ENCODE measurements around the gene PSORS1C1. TPM values are rescaled to one million over a fixed set of nuclear protein-coding genes. Genes with fewer than 3 reads are reported as not detected.

Gene PSORS1C1
- total RNA-seq, 1 experiment from 2014 or later, result 0.48 TPM

DNA sequence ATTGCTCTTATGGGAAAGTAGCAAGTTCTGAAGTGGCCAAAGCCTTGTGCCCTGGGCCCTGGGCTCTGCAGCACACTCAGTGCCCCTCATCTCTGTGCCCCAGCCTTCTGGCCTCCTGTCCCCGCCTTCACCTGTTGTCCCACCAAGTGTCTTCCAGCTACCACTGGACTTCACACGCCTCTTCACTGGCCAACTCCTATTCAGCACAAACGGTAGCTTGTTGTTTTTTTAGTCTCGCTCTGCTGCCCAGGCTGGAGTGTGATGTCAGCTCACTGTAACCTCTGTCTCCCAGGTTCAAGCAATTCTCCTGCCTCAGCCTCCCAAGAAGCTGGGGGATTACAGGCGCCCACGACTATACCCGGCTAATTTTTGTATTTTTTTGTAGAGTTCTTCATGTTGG is 38.2 kb downstream of the PSORS1C1 start:
- Mint-ChIP-seq H3K4me1 (peaks cover 14 to 20% of the 10 kb centered on the region in 2 experiments), H3K36me3 (ENCODE audit: insufficient read depth in 1 of 3, low read depth in 3 of 3) (peaks cover 30 to 78% (median 64%) of the 10 kb centered on the region in 3 experiments), H3K27ac (peak overlapping the region; percentile 55 to 58 (median 57); a peak in 2 of 7 replicates), H3K9me3 (no peaks in the 10 kb centered on the region), H3K4me3 (no peak overlapping the region; a peak in 1 of 5 replicates), H3K27me3 (ENCODE audit: low read depth) (no peaks in the 10 kb centered on the region)
- Histone ChIP-seq H4K91ac (ENCODE audit: insufficient read length, low read depth, low read length) (no peak overlapping the region), H2AFZ (ENCODE audit: low read length) (no peak overlapping the region), H2BK120ac (ENCODE audit: low read depth, low read length, poor library complexity, severe bottlenecking) (no peak overlapping the region), H3K23me2 (ENCODE audit: insufficient read length, low read depth, low read length, poor library complexity, severe bottlenecking) (peaks cover 4% of the 10 kb centered on the region), H4K20me1 (ENCODE audit: control insufficient read depth, insufficient read depth, insufficient read length) (no peaks in the 10 kb centered on the region), H3T11ph (ENCODE audit: low read length) (no peak overlapping the region), H2BK20ac (ENCODE audit: low read depth, low read length, poor library complexity, severe bottlenecking) (no peak overlapping the region), H4K5ac (ENCODE audit: insufficient read length, low read depth, low read length) (no peak overlapping the region), H2BK15ac (ENCODE audit: low read depth, low read length) (no peak overlapping the region), H3K4ac (ENCODE audit: low read depth, low read length) (no peak overlapping the region), H3K18ac (ENCODE audit: insufficient read length, low read depth, low read length) (no peak overlapping the region), H3K27me3 (ENCODE audit: insufficient read depth, low read length) (no peaks in the 10 kb centered on the region), H2BK12ac (ENCODE audit: insufficient read length, low read depth, low read length) (no peak overlapping the region), H2BK5ac (ENCODE audit: insufficient read length, low read length) (no peak overlapping the region), H3K56ac (ENCODE audit: insufficient read length, low read depth, low read length) (no peak overlapping the region), H3K9me3 (ENCODE audit: control insufficient read depth, low read depth, low read length) (no peaks in the 10 kb centered on the region), H2AK5ac (ENCODE audit: insufficient read length, low read length) (no peak overlapping the region), H3K4me2 (ENCODE audit: insufficient read depth, insufficient read length, low read length) (no peak overlapping the region), H3K79me1 (ENCODE audit: insufficient read depth, low read depth, low read length, poor library complexity, severe bottlenecking) (no peaks in the 10 kb centered on the region), H3K79me2 (ENCODE audit: insufficient read depth, low read length) (no peaks in the 10 kb centered on the region), H3K27ac (ENCODE audit: insufficient read length, low read depth, low read length) (no peak overlapping the region), H3K14ac (ENCODE audit: insufficient read depth, low read length) (no peak overlapping the region), H3K9ac (ENCODE audit: extremely low read depth, insufficient read length, low read length) (no peak overlapping the region), H4K8ac (replicated peaks; ENCODE audit: insufficient read length, low read depth, low read length) (no peak overlapping the region), H3K4me1 (ENCODE audit: insufficient read depth, low read length) (peaks cover 7% of the 10 kb centered on the region; the same call in 1 of the 2 replicates), H3K23ac (ENCODE audit: insufficient read length, low read depth, low read length) (no peak overlapping the region)
- TF ChIP-seq, protein P1, sequence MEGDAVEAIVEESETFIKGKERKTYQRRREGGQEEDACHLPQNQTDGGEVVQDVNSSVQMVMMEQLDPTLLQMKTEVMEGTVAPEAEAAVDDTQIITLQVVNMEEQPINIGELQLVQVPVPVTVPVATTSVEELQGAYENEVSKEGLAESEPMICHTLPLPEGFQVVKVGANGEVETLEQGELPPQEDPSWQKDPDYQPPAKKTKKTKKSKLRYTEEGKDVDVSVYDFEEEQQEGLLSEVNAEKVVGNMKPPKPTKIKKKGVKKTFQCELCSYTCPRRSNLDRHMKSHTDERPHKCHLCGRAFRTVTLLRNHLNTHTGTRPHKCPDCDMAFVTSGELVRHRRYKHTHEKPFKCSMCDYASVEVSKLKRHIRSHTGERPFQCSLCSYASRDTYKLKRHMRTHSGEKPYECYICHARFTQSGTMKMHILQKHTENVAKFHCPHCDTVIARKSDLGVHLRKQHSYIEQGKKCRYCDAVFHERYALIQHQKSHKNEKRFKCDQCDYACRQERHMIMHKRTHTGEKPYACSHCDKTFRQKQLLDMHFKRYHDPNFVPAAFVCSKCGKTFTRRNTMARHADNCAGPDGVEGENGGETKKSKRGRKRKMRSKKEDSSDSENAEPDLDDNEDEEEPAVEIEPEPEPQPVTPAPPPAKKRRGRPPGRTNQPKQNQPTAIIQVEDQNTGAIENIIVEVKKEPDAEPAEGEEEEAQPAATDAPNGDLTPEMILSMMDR (conservative IDR thresholded peaks at IDR 0.05), result no peak
- no CpG with 5 or more reads among the region's 7 CpGs for WGBS (ENCODE audit: extremely low coverage, insufficient read length, low lambda C conversion rate)
- DNase-seq, result no peak
